D721Med (cell line): ENCODE results near the gene PLCB1.

ENCODE experiments used
- DNase-seq: peaks from one replicate; pipeline ENCODE4 v3.0.0; 2011; ENCODE audit warnings: low spot score; ENCODE audit not compliant: insufficient read length
- FAIRE-seq: peaks from 2 replicates; lab custom pipeline; 2011; peaks lifted over from hg19 to GRCh38; lab: Jason Lieb, UNC
- CTCF ChIP-seq: IDR thresholded peaks from 2 replicates; pipeline ENCODE4 v1.5.1; 2012; ENCODE audit warnings: mild to moderate bottlenecking, control low read depth; ENCODE audit not compliant: insufficient read depth; ENCODE audit errors: missing control alignments

Gene PLCB1

DNA sequence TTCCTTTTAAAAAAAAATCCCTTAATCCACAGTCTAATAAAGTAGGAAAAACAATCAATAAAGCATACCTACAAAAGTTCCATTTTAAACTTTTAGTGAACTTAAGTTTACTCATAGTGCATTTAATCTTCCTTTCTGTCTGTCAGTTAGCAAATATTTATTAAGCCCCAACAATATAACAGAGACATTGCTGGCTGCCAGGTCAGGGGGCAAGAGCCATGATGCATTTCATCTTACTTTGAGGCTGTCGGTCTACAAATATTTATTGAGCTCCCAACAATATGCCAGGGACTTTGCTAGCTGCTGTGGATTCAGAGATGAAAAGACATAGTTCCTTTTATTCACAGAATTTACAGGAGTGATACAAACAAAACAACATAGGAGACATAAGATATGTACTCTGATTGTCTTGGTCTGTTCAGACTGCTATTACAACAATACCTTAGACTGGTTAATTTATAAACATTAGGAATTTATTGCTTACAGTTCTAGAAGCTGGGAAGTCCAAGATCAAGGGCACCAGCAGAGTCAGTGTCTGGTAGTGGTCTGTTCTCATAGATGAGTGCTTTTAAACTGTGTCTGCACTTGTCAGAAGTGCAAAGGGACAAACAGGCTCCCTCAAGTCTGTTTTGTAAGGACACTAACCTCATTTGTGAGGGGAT is 118.6 kb downstream of the PLCB1 start:
- DNase-seq (no peak), FAIRE-seq (no peak)
- TF ChIP-seq CTCF, result no peak

GRCh38 chr20:8251201-8251575 is 119.1 kb downstream of the PLCB1 start:
- TF ChIP-seq CTCF, result no peak
- no peak for FAIRE-seq
- no peak for DNase-seq

DNA sequence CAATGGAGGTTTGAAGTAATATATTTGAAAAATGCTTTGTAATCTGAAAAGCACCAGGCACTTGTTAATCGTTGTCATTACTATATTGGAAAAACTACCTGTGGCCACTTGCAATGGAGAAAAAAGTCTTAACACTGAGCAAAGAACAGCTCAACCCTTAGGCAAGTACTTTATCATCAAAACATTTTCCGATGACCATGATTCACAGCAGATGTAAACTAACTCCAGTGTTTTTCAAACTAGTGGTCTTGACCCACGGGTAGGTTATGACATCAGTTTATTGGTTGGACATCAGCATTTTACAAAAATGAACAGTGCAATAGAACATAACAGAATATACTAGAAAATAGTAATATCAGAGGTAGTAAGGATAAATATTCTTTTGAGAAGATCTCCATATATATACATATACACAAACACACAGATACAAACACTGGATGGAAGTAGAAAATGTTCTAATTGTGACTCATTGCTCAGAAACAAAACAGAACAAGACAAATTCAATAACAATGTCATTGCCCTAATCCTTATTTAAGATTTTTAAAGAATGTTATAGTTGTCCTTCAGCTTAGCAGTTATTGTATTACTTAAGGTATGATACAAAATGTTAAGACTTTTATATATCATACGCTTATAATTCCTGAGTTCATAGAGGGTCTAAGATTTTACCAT is 123.0 kb downstream of the PLCB1 start:
- no peak for DNase-seq
- FAIRE-seq, result no peak
- TF ChIP-seq CTCF, result no peak

DNA sequence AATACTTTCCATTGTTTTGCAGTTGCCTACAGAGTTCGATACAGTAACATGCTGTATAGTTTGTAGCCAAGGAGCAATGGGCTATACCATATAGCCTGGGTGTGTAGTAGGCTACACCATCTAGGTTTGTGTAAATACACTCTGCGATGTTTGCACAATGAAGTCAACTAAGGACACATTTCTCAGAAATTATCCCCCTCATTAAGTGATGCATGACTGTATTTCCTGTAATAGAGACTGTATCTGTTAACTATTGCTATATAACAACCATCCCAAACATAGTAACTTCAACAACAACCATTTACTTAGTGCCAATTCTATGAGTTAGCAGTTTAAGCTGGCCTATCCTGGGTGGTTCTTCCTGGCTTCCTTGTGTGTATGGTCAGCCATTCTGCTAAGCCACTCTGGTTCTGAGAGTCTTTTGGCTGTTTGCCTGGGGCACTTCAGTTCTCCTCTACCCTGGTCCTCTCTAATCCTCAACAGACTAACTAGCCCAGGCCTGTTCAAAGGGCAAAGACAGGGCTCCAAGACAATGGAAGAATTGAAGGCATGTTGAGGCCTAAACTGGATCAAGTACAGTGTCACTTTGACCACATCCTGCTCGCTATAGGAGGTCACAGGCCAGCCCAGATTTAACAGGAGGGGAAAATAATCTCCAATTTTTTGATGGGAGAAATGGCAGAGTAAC is 124.0 kb downstream of the PLCB1 start:
- no peak for TF ChIP-seq CTCF
- DNase-seq, result no peak
- no peak for FAIRE-seq

GRCh38 chr20:8260837-8261251 is 128.8 kb downstream of the PLCB1 start:
- no peak for TF ChIP-seq CTCF
- DNase-seq (no peak), FAIRE-seq (no peak)

DNA sequence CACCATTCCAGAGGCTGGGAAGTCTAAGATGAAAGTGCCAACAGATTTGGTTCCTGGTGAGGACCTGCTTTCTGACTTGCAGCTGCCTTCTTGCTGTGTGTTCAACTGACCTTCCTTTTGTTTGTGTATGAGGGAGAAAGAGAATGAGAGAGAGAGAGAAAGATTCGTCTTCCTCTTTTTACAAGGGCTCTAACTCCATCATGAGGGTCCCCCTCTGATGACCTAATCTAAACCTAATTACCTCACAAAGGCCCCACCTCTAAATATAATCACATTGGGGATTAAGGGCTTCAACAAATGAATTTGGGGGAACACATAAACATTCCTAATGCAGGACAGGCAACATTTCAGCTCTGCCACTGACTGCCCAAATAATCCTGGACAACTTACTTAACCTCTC is 130.7 kb downstream of the PLCB1 start:
- DNase-seq (no peak), FAIRE-seq (no peak)
- no peak for TF ChIP-seq CTCF

GRCh38 chr20:8265588-8265987 is 133.5 kb downstream of the PLCB1 start:
- TF ChIP-seq CTCF, result no peak
- FAIRE-seq (no peak), DNase-seq (no peak)
